Heart left ventricle (tissue), 13 donors: ENCODE results near the gene COP1.

Source experiments
- CTCF ChIP-seq, 12 donors: fragments of 200-600 bp; sonication (generic) in 4 of 12; IDR thresholded peaks; one replicate each; pipeline versions ENCODE4 v1.5.0 to v1.8.0; 2018 to 2022; ENCODE audit warnings: antibody characterized with exemption in 12 of 12, mild to moderate bottlenecking in 5 of 12
- POLR2A ChIP-seq, 2 donors: fragments of 450-650 bp; IDR thresholded peaks; one replicate each; pipeline ENCODE4 v1.6.1; 2017; ENCODE audit warnings: antibody characterized with exemption in 2 of 2, mild to moderate bottlenecking in 2 of 2, moderate library complexity in 2 of 2
- donor health status: ischemic (EF 13 %, LVEDD 7.1; RV severe dilation, severe dysfunction).
- donor health status: DM: no; HTN: yes; CAD: no.
- donor health status: DM: no; HTN: no; CAD: no.
- donor health status: ischemic (EF 25% LVEDD 6.9; RV normal size, moderate dysfunction).
- donor health status: ischemic (EF 25% LVEDD 5.7; RV mildly dilated, moderate dysfunction).
- donor health status: ischemic (EF 35%, LVEDD 5.7; RV mildly dilated, moderate dysfunction).
- donor health status: nonischemic (EF 11% LVEDD 7.7; RV severe dilation, severe dysfunction).
- donor health status: DM: yes; HTN: yes; CAD: no.
- donor health status: PGD.
- donor health status: ischemic (EF 29% LVEDD 5.4; RV normal size, mild dysfunction).
- donor health status: nonischemic (EF 23%, LVEDD 6.1; RV moderate dilation, normal function).

- TF ChIP-seq CTCF (IDR thresholded peaks at IDR 0.05) (no peak), POLR2A (IDR thresholded peaks at IDR 0.05) (no peak)
These were observed 65.6 kb downstream of the COP1 start for GRCh38 chr1:176141449-176141848.
